GM19467 (cell line): ENCODE data around the gene FBXO42.

ENCODE experiments used
- ATAC-seq: cut with Tn5 transposase; IDR thresholded peaks from one replicate; pipeline ENCODE4 v1.9.1; 2021; ENCODE audit warnings: mild to moderate bottlenecking, moderate library complexity; ENCODE audit not compliant: unreplicated experiment

FBXO42 gene

DNA sequence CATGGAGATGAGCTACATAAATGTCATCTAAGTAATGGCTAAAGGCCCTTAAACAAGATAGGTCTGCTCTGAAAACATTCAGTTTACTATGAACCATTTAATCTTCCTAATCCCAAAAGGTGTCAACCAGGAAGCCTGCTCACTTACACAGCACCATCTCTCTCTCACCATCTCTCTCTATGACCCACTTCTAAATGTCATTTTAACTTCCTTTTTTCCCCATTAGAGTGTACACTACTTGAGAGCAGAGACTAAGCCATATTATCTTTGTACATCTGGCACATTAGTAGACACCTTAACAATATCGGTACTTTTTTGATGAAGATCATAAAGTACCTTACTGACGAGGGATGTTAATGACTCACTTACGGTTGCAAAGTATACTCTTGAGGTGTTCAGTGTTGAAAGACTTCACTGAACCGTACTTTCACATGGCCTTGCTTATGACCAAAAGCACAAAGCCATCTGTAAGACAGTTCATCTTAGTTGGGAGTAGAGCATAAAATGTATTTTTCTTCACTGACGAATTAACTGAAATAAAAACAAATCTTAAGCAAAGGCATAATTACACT is 25.4 kb downstream of the FBXO42 start:
- no peak for ATAC-seq

DNA sequence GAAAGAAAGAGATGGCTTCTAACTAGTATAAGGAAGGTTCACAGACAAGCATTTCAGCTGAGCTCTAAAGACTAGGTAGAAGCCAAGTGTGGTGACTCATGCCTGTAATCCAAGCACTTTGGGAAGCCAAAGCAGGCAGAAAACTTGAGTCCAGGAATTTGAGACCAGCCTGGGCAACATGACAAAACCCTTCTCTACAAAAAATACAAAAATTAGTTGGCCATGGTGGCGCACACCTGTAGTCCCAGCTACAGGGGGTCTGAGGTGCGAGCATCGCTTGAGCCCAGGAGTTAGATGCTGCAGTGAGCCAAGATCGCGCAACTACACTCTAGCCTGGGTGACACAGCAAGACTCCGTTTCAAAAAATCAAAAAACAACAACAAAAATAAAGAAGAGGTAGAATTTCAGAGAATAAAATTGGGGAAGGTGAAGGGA is 27.8 kb downstream of the FBXO42 start:
- no peak for ATAC-seq

DNA sequence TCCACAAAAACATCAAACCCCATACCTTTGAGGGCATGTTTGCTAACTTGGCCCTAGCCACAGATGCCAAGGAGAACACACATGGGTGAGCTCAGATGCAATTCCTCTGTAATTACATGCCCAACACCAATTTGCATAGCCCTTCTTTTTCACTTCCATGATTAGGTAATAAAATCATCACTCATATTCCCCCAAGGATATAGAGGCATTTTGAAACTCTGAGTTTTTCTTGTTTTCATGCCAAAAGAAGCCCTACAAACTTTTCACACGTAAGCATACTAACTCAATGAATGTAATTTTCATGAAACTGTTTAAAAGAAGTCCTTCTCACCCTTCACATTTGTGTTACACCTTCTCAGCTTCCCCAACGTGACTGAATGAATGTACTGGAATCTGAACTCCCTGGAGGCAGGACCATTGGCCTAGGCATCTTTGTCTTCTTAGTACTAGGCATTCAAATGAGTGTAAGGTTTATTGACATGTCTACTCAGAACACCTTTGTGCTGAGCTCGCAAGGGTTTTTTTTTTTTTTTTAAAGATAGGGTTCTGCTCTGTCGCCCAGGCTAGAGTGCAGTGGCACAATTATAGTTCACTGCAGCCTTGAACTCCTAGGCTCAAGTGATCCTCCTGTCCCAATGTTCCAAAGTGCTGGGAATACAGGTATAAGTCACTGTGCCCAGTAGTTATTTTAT is 31.0 kb downstream of the FBXO42 start:
- ATAC-seq = no peak

DNA sequence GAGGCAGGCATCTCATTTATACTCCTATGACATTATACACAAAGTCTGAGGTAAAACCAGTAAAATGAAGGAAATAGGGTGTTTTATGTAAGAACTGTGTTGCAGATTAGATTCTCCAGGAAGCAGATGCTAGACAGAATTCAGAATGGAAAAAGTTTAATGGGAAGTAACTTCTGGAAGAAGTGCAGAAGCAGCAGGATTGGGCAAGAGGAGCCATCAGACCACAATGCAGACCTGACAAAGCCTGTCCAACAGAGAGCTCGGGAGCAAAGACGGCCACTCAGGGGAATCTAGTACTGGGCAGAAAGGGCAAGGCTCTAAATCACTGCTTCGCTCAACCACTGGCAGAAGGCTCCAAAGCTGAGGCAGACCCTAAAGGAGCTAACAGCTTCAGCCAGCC is 33.7 kb downstream of the FBXO42 start:
- no peak for ATAC-seq

DNA sequence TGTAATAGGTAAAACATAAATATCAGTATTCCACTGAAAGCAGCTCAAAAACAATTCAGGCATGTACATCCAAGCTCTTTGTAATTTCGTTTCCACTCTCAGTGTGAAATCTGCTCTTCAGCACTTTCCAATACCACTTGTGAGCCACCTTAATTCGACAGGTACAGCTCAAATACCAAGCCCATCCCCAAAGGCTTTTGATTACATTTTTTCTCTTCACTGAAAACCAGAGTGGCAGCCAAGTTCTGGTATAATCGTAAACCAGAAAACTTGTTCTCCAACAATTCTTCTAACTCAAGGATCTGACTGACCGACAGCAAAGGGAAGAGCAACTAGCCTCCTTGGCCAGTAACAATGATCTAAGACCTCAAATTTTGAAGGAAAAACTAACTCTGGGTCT is 36.8 kb downstream of the FBXO42 start:
- no peak for ATAC-seq

DNA sequence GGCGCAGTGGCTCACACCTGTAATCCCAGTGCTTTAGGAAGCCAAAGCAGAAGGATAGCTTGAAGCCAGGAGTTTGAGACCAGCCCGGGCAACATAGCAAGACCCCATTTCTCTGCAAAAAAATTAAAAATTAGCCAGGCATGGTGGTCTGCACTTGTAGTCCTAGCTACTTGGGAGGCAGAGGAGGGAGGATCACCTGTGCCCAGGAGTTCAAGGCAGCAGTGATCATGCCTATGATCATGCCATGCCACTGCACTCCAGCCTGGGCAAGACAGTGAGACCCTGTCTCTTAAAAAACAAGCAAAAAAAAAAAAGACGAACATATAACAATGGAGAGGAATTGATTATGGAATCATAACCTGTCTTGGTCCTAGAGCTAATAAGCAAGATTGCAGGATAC is 45.1 kb downstream of the FBXO42 start:
- no peak for ATAC-seq

GRCh38 chr1:16302709-16303627 is 49.3 kb downstream of the FBXO42 start:
- no peak for ATAC-seq

DNA sequence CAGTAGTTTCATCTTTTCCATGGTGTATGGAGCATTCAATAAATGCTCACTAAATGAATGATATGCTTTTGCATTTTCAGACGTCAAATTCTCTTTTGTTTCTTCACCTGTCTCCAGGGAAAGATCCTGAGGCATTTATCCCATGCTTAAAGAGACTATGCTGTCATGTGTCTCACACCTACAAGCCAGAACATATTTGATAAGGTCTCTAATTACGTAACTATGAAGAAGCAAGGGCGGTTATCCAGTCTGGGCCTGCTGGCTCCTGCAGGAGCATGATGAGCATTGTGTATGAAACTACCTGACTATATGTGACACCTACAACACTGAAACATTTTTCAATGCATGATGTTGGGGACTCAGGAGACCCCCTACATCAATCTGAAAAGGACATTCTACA is 51.8 kb downstream of the FBXO42 start:
- ATAC-seq = no peak

DNA sequence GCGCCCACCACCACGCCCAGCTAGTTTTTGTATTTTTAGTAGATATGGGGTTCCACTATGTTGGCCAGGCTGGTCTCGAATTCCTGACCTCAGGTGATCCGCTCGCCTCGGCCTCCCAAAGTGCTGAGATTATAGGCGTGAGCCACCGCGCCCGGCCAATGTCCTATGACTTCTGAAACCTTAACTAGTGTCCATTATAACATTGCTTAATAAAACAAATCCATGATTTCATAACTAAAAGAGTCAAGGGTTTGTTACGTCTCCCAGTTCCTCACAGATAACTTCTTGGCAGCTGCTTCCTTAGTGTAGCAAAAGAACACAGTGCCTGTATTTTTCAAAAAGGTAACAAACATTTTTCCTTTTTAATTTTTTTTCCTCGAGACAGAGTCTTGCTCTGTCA is 53.6 kb downstream of the FBXO42 start:
- no peak for ATAC-seq

- no peak for ATAC-seq
These were observed 55.6 kb downstream of the FBXO42 start for GRCh38 chr1:16296643-16297042.

GRCh38 chr1:16294219-16295212 is 57.8 kb downstream of the FBXO42 start:
- no peak for ATAC-seq

- no peak for ATAC-seq
These were observed 58.7 kb downstream of the FBXO42 start for GRCh38 chr1:16293538-16293937.

GRCh38 chr1:16292739-16293138 is 59.5 kb downstream of the FBXO42 start:
- no peak for ATAC-seq

DNA sequence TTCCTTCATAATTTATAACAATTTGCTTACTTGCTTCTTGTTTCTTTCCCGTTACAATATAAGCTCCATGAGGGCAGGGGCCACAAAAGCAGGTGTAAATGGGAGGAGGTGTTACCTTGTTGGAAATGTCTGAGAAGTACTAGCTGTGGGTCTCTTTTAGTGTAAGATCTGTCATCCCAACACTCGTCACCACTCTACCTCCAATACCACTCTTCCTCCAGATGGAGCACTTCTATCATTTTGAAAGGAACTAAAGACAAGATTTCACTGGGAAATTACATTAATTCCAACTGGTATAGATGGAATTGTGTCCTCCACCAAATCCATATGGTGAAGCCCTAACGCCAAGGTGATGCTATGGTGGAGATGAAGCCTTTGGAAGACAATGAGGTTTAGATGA is 62.3 kb downstream of the FBXO42 start:
- no peak for ATAC-seq

DNA sequence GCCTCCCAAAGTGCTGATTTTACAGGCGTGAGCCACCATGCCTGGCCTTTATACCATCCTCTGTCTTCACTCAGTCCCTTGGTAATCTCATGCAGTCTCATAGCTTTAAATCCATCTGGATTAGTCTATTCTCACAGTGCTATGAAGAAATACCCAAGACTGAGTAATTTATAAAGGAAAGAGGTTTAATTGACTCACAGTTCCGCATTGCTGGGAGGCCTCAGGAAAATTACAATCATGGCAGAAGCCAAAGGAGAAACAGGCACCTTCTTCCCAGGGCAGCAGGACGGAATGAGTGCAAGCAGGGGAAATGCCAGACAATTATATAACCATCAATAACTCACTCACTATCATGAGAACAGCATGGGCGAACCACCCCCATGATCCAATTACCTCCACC is 66.2 kb downstream of the FBXO42 start:
- no peak for ATAC-seq

DNA sequence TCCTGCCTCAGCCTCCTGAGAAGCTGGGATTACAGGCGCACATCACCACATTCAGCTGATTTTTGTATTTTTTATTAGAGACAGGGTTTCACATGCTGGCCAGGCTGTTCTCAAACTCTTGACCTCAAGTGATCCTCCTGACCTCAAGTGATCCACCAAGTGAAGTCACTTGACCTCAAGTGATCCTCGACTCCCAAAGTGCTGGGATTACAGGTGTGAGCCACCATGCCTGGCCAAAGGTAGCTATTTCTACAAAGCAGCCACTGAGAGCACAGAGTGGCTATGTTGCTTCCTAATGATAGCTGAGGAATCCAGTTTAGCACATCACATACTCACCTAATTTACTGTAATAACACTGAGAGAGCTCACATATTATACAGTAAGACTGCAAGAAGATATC is 70.5 kb downstream of the FBXO42 start:
- no peak for ATAC-seq

- no peak for ATAC-seq
These were observed 73.1 kb downstream of the FBXO42 start for GRCh38 chr1:16279186-16279585.

DNA sequence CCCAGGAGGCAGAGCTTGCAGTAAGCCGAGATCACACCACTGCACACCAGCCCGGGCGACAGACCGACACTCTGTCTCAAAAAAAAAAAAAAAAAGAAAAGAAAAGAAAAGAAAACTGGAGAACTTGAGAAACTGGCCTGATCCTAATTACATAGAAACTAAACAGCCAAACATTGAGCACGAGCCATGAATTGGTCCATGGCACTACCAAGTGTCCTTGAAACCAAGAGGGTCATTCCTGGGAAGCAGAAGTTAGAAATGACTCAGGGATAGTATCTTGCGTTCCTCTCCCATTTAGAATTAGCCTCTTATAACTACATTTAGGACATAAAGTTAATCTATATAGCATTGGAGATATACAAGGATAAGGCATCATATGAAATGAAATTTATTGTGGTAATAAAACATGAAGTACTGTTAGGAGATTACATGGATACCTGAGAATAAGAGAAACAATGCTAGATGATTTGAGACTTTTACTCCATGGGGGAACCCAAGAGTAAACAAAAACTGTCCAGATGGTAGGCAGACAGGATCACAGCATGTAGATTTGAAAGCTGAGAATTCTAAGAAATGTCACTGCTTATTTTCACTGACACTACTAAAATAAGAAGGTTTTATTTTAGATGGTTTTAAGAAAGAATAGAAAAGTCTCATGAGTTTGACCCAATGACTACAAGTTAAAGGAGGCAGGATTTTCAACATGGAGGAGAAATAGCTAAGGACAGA is 75.8 kb downstream of the FBXO42 start:
- no peak for ATAC-seq

DNA sequence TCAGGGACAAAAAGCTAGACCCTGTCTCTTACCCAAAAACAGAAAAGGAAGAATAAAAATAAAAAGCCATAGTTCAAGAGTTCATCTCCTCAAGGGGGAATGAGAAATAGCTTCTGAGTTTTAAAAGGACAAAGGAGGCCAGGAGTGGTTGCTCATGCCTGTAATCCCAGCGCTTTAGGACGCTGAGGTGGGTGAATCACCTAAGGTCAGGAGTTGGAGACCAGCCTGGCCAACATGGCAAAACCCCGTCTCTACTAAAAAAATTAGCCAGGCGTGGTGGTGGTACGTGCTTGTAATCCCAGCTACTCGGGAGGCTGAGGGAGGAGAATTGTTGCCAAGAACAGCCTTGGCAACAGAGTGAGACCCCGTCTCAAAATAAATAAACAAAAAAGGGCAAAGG is 76.7 kb downstream of the FBXO42 start:
- no peak for ATAC-seq

DNA sequence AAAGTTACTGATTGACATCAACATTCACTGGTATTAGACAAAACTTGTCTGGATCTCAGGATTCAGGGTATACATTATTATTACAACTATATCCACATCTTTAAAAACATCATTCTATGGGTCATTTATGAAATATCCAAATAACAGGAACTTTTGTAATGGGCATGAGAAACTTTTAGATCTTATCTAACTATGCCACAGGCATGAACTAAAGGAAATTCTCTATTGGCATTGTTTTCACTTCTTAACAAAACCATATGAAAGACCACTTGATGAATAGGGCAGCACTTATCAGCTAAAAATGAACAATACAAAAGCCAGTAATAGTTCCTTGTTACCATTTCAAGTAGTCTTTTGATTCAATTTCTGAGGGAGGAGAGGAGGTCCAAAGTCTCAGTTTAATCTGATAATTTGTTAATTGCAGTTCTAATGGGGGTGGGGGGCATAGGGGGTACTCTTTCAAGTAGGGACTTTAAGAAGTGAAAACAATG is 84.5 kb downstream of the FBXO42 start:
- ATAC-seq = no peak
